ENCODE measurements around the gene ARF3. TPM values are rescaled to one million over a fixed set of nuclear protein-coding genes. Genes with fewer than 3 reads are reported as not detected.

ARF3 gene
- total RNA-seq, 1 experiment from 2014 or later: 257 TPM

- intact Hi-C loops (cut with micrococcal nuclease; ENCODE audit: unreplicated experiment): no loop called here
- H3K4me1 Mint-ChIP-seq (ENCODE audit: low read depth, unreplicated experiment): peaks cover 7% of the 10 kb centered on the region
- H3K9me3 Mint-ChIP-seq (ENCODE audit: unreplicated experiment): no peaks in the 10 kb centered on the region
Observed at GRCh38 chr12:48985475-48985897, 28.2 kb upstream of the ARF3 start.

GRCh38 chr12:48982397-48983080, 25.3 kb upstream of the ARF3 start:
- Histone ChIP-seq H3K27me3 (replicated peaks; ENCODE audit: control insufficient read depth, insufficient read depth, low read length) (peaks cover 14% of the 10 kb centered on the region), H3K9me3 (no peaks in the 10 kb centered on the region), H3K4me1 (peaks cover 17% of the 10 kb centered on the region), H3K4me3 (ENCODE audit: low read depth, low read length) (no peak overlapping the region), H3K36me3 (ENCODE audit: control insufficient read depth, insufficient read depth, low read length) (no peaks in the 10 kb centered on the region)
- POLR2A ChIA-PET: no interaction called here
- TF ChIP-seq CTCF (IDR thresholded peaks at IDR 0.05; ENCODE audit: insufficient read depth in 1 of 2, low read depth in 1 of 2, low read length in 1 of 2, severe bottlenecking in 1 of 2, unreplicated experiment in 1 of 2): no peak
- peaks cover 22% of the 10 kb centered on the region for H3K36me3 Mint-ChIP-seq (ENCODE audit: insufficient read depth, unreplicated experiment)
- intact Hi-C loops (cut with micrococcal nuclease; ENCODE audit: unreplicated experiment): no loop called here
- peak overlapping the region; percentile 80 for H3K4me3 Mint-ChIP-seq (ENCODE audit: unreplicated experiment)
- no peak overlapping the region for H3K27ac Mint-ChIP-seq (ENCODE audit: unreplicated experiment)
- H3K4me1 Mint-ChIP-seq (ENCODE audit: low read depth, unreplicated experiment): peaks cover 11% of the 10 kb centered on the region
- no TSS peak for BruUV-seq (replicated peaks)
- H3K27me3 Mint-ChIP-seq (ENCODE audit: insufficient read depth, unreplicated experiment): peaks cover 29% of the 10 kb centered on the region
- no peaks in the 10 kb centered on the region for H3K9me3 Mint-ChIP-seq (ENCODE audit: unreplicated experiment)
- CTCF ChIA-PET: interaction anchor here (0.7 to 7.8 kb wide), 4 partner anchors 12 to 130 kb away, joined by 3 to 90 read pairs (median 8); partner anchors contain the start of gene DDN
- DNase-seq: no peak

More at GRCh38 chr12:48985475-48985897, 28.2 kb upstream of the ARF3 start:
- no peak for DNase-seq
- peaks cover 30% of the 10 kb centered on the region for H3K27me3 Mint-ChIP-seq (ENCODE audit: insufficient read depth, unreplicated experiment)
- TF ChIP-seq CTCF (IDR thresholded peaks at IDR 0.05; ENCODE audit: insufficient read depth in 1 of 2, low read depth in 1 of 2, low read length in 1 of 2, severe bottlenecking in 1 of 2, unreplicated experiment in 1 of 2): no peak
- ChIA-PET POLR2A (interaction anchor here (0.5 kb wide), 1 partner anchor 133 kb away, joined by 5 read pairs; the partner anchor contains the start of gene DDX23), CTCF (interaction anchor here (1.4 kb wide), 1 partner anchor 12 kb away, joined by 6 read pairs; no protein-coding TSS in a partner anchor)
- Histone ChIP-seq H3K4me3 (ENCODE audit: low read depth, low read length) (no peak overlapping the region), H3K9me3 (no peaks in the 10 kb centered on the region), H3K27me3 (replicated peaks; ENCODE audit: control insufficient read depth, insufficient read depth, low read length) (peaks cover 6% of the 10 kb centered on the region), H3K36me3 (ENCODE audit: control insufficient read depth, insufficient read depth, low read length) (no peaks in the 10 kb centered on the region), H3K4me1 (no peaks in the 10 kb centered on the region; the same call in 1 of the 2 replicates)
- no peak overlapping the region for H3K27ac Mint-ChIP-seq (ENCODE audit: unreplicated experiment)
- no peak overlapping the region for H3K4me3 Mint-ChIP-seq (ENCODE audit: unreplicated experiment)
- BruUV-seq (replicated peaks): no TSS peak
- peaks cover 15% of the 10 kb centered on the region for H3K36me3 Mint-ChIP-seq (ENCODE audit: insufficient read depth, unreplicated experiment)

- POLR2A ChIA-PET: no interaction called here
- CTCF ChIA-PET: interaction anchor here (0.7 to 7.8 kb wide), 8 partner anchors 10 to 229 kb away, joined by 3 to 90 read pairs (median 9); partner anchors contain the start of gene DDN
- H3K9me3 ChIP-seq: no peaks in the 10 kb centered on the region
- peaks cover 14% of the 10 kb centered on the region for H3K27me3 ChIP-seq (replicated peaks; ENCODE audit: control insufficient read depth, insufficient read depth, low read length)
- H3K4me1 ChIP-seq: peaks cover 23% of the 10 kb centered on the region
- TF ChIP-seq CTCF (IDR thresholded peaks at IDR 0.05; ENCODE audit: insufficient read depth in 1 of 2, low read depth in 1 of 2, low read length in 1 of 2, severe bottlenecking in 1 of 2, unreplicated experiment in 1 of 2): no peak
- intact Hi-C loops (cut with micrococcal nuclease; ENCODE audit: unreplicated experiment): loop anchor here (1.0 kb wide), 1 partner anchor 33 kb away; no protein-coding TSS in a partner anchor
- H3K4me3 ChIP-seq (ENCODE audit: low read depth, low read length): peak overlapping the region; percentile 48
- no peaks in the 10 kb centered on the region for H3K36me3 ChIP-seq (ENCODE audit: control insufficient read depth, insufficient read depth, low read length)
- Mint-ChIP-seq H3K4me3 (ENCODE audit: unreplicated experiment) (peak overlapping the region; percentile 80), H3K27me3 (ENCODE audit: insufficient read depth, unreplicated experiment) (peaks cover 32% of the 10 kb centered on the region), H3K27ac (ENCODE audit: unreplicated experiment) (peak overlapping the region; percentile 14), H3K4me1 (ENCODE audit: low read depth, unreplicated experiment) (peaks cover 17% of the 10 kb centered on the region), H3K9me3 (ENCODE audit: unreplicated experiment) (no peaks in the 10 kb centered on the region), H3K36me3 (ENCODE audit: insufficient read depth, unreplicated experiment) (peaks cover 23% of the 10 kb centered on the region)
- BruUV-seq (replicated peaks): no TSS peak
- DNase-seq: no peak
Observed at GRCh38 chr12:48981757-48982157, 24.5 kb upstream of the ARF3 start.

Data from Caco-2 (cell line).